Measurements from ENCODE around the gene HSFX2.
"Not testable (repeated sequence)": the region's sequence is repeated elsewhere in the genome, so short reads cannot be mapped to it uniquely, and the experiment has no call there.

Gene HSFX2

GRCh38 chrX:149595214-149595613 is at the start of gene HSFX2:
Gene HSFX2, minus strand, starts transcription at chrX:149595314. Its CDS starts 614 bp downstream, at chrX:149594700.
- not testable (repeated sequence) for DNase-seq (ENCODE audit: low spot score)

- no peak for DNase-seq (ENCODE audit: low spot score)
Observed at GRCh38 chrX:149643496-149643895, 48.4 kb upstream of the HSFX2 start.

- DNase-seq (ENCODE audit: low spot score) = no peak
Observed at GRCh38 chrX:149641835-149642234, 46.7 kb upstream of the HSFX2 start.

GRCh38 chrX:149641432-149641831 is 46.3 kb upstream of the HSFX2 start:
- DNase-seq (ENCODE audit: low spot score) = no peak

- no peak for DNase-seq (ENCODE audit: low spot score)
Observed at GRCh38 chrX:149639568-149639967, 44.5 kb upstream of the HSFX2 start.

GRCh38 chrX:149638860-149639259 is 43.7 kb upstream of the HSFX2 start:
- DNase-seq (ENCODE audit: low spot score) = peak; percentile 42

- DNase-seq (ENCODE audit: low spot score) = no peak
Observed at GRCh38 chrX:149633511-149633910, 38.4 kb upstream of the HSFX2 start.

- peak; percentile 65 for DNase-seq (ENCODE audit: low spot score)
Observed at GRCh38 chrX:149631234-149632165, 36.4 kb upstream of the HSFX2 start, which contains the start of gene TMEM185A. Gene TMEM185A, minus strand, starts transcription at chrX:149631792. Its CDS starts 212 bp downstream, at chrX:149631580.

GRCh38 chrX:149630681-149631233 is 35.6 kb upstream of the HSFX2 start:
- DNase-seq (ENCODE audit: low spot score) = peak; percentile 41

- DNase-seq (ENCODE audit: low spot score) = no peak
Observed at GRCh38 chrX:149629730-149630387, 34.7 kb upstream of the HSFX2 start.

GRCh38 chrX:149628768-149629167 is 33.7 kb upstream of the HSFX2 start:
- DNase-seq (ENCODE audit: low spot score) = no peak

- DNase-seq (ENCODE audit: low spot score) = no peak
Observed at GRCh38 chrX:149628280-149628679, 33.2 kb upstream of the HSFX2 start.

- not testable (repeated sequence) for DNase-seq (ENCODE audit: low spot score)
Observed at GRCh38 chrX:149626829-149627228, 31.7 kb upstream of the HSFX2 start.

- not testable (repeated sequence) for DNase-seq (ENCODE audit: low spot score)
Observed at GRCh38 chrX:149619662-149620061, 24.5 kb upstream of the HSFX2 start.

- no peak for DNase-seq (ENCODE audit: low spot score)
Observed at GRCh38 chrX:149618871-149619270, 23.8 kb upstream of the HSFX2 start.

- DNase-seq (ENCODE audit: low spot score) = no peak
Observed at GRCh38 chrX:149611623-149612175, 16.6 kb upstream of the HSFX2 start.

GRCh38 chrX:149610511-149610910 is 15.4 kb upstream of the HSFX2 start:
- DNase-seq (ENCODE audit: low spot score) = no peak

GRCh38 chrX:149607699-149608098 is 12.6 kb upstream of the HSFX2 start:
- DNase-seq (ENCODE audit: low spot score) = no peak

- not testable (repeated sequence) for DNase-seq (ENCODE audit: low spot score)
Observed at GRCh38 chrX:149605248-149605885, 10.3 kb upstream of the HSFX2 start.

GRCh38 chrX:149598603-149599002 is 3.5 kb upstream of the HSFX2 start:
- DNase-seq (ENCODE audit: low spot score) = not testable (repeated sequence)

- not testable (repeated sequence) for DNase-seq (ENCODE audit: low spot score)
Observed at GRCh38 chrX:149595943-149596342, 829 bp upstream of the HSFX2 start.

GRCh38 chrX:149590993-149591392 is 4.1 kb downstream of the HSFX2 start:
- DNase-seq (ENCODE audit: low spot score) = not testable (repeated sequence)

Data from AG08395 (cell line).